Measurements from ENCODE around the gene C13orf42.

Gene C13orf42

GRCh38 chr13:51111174-51111573 lies at the start of gene C13orf42:
Gene C13orf42, minus strand, starts transcription at chr13:51111274. Its CDS starts 65 bp downstream, at chr13:51111209.
- DNase-seq (ENCODE audit: low spot score) = no peak
- no peak for TF ChIP-seq CTCF (IDR thresholded peaks at IDR 0.05)
- Histone ChIP-seq H3K4me3 (no peak within 1 kb of the TSS), H3K27ac (no peak within 1 kb of the TSS)

- no peak overlapping the region for H3K4me3 ChIP-seq
- no peak for TF ChIP-seq CTCF (IDR thresholded peaks at IDR 0.05)
- H3K27ac ChIP-seq = no peak overlapping the region
- no peak for DNase-seq (ENCODE audit: low spot score)
Observed at GRCh38 chr13:51158880-51159518, 47.9 kb upstream of the C13orf42 start.

- no peak for DNase-seq (ENCODE audit: low spot score)
- TF ChIP-seq CTCF (IDR thresholded peaks at IDR 0.05) = no peak
- H3K27ac ChIP-seq = no peak overlapping the region
- no peak overlapping the region for H3K4me3 ChIP-seq
Observed at GRCh38 chr13:51158365-51158764, 47.3 kb upstream of the C13orf42 start.

GRCh38 chr13:51156648-51157047 lies 45.6 kb upstream of the C13orf42 start:
- TF ChIP-seq CTCF (IDR thresholded peaks at IDR 0.05) = no peak
- Histone ChIP-seq H3K4me3 (no peak overlapping the region), H3K27ac (no peak overlapping the region)
- no peak for DNase-seq (ENCODE audit: low spot score)

GRCh38 chr13:51155776-51156515 lies 44.9 kb upstream of the C13orf42 start:
- DNase-seq (ENCODE audit: low spot score) = no peak
- H3K4me3 ChIP-seq = no peak overlapping the region
- H3K27ac ChIP-seq = no peak overlapping the region
- TF ChIP-seq CTCF (IDR thresholded peaks at IDR 0.05) = no peak

GRCh38 chr13:51155161-51155560 lies 44.1 kb upstream of the C13orf42 start:
- Histone ChIP-seq H3K27ac (no peak overlapping the region), H3K4me3 (no peak overlapping the region)
- no peak for DNase-seq (ENCODE audit: low spot score)
- no peak for TF ChIP-seq CTCF (IDR thresholded peaks at IDR 0.05)

GRCh38 chr13:51154029-51154555 lies 43.0 kb upstream of the C13orf42 start:
- no peak for DNase-seq (ENCODE audit: low spot score)
- no peak for TF ChIP-seq CTCF (IDR thresholded peaks at IDR 0.05)
- H3K4me3 ChIP-seq = no peak overlapping the region
- no peak overlapping the region for H3K27ac ChIP-seq
